WERI-Rb-1 (cell line): ENCODE data around the gene RNF151.

Source experiments
- DNase-seq: peaks from one replicate; pipeline ENCODE4 v3.0.0-alpha.2; 2020
- H3K27ac ChIP-seq: fragments of 250-450 bp; sonication (Bioruptor Pico); 2 replicates; pipeline ENCODE4 v1.5.1; 2020; ENCODE audit warnings: mild to moderate bottlenecking, moderate library complexity
- H3K27me3 ChIP-seq: fragments of 250-450 bp; sonication (Bioruptor Pico); 2 replicates; pipeline ENCODE4 v1.5.1; 2021; ENCODE audit warnings: mild to moderate bottlenecking, low read depth, moderate library complexity; ENCODE audit not compliant: insufficient read depth, severe bottlenecking
- H3K36me3 ChIP-seq: fragments of 250-450 bp; sonication (Bioruptor Pico); 2 replicates; pipeline ENCODE4 v1.5.1; 2020; ENCODE audit warnings: mild to moderate bottlenecking, moderate library complexity
- H3K4me3 ChIP-seq: 2 replicates; pipeline ENCODE4 v1.5.1; 2011; ENCODE audit warnings: low read depth, mild to moderate bottlenecking, control low read depth, low read length
- H3K9me3 ChIP-seq: fragments of 250-450 bp; sonication (Bioruptor Pico); 2 replicates; pipeline ENCODE4 v1.5.1; 2021; ENCODE audit warnings: mild to moderate bottlenecking, moderate library complexity; ENCODE audit not compliant: severe bottlenecking
- CTCF ChIP-seq: IDR thresholded peaks from 2 replicates; pipeline ENCODE4 v1.5.1; 2011; ENCODE audit warnings: low read depth, mild to moderate bottlenecking, control low read depth, inconsistent platforms, low read length

Gene RNF151

DNA sequence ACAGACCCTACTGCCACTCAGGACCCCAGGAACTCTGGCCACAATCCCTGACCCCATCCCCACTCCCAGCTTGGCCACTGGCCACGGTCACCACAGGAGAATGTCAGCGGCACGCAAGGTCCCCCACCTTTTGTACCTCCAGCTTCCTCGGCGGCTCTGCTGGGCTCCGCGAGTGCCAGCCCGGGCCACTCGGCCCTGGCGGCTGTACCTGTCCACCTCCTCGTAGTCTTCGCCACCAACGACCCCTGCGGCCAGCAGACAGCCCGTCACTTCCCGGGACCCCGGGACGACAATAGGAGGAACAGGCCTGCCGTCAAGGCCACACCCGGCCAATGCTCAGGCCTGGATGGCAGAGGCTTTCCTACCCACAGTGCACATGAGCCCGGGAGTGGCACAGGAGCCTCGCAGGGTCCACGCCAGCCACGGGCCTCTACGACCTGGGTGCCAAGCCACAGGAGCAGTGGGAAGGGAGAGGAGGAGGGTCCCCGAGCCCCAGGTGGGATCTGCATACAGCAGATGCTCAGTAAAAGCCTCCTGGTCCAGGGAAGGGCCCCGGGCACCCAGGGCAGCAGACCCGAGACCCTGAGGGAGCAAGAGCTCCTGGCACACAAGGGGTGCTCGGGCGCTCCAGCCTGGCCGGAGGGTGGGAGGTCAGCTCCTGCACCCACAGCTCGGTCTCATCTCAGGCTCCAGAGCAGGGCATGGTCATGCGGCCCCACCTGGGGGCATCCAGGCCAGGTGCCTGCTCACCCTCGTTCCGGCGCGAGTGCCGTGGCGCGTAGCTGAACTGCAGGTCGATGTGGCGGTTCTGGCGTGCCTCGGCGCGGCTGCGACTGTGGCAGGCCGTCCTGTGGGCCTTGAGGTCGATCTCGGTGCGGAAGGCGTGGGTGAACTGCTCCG, 35.0 kb downstream of the RNF151 start:
- no peaks in the 10 kb centered on the region for H3K27me3 ChIP-seq
- no peak overlapping the region for H3K27ac ChIP-seq
- H3K36me3 ChIP-seq: peaks cover 80% of the 10 kb centered on the region
- no peak for TF ChIP-seq CTCF
- no peaks in the 10 kb centered on the region for H3K9me3 ChIP-seq
- no peak for DNase-seq
- no peak overlapping the region for H3K4me3 ChIP-seq

DNA sequence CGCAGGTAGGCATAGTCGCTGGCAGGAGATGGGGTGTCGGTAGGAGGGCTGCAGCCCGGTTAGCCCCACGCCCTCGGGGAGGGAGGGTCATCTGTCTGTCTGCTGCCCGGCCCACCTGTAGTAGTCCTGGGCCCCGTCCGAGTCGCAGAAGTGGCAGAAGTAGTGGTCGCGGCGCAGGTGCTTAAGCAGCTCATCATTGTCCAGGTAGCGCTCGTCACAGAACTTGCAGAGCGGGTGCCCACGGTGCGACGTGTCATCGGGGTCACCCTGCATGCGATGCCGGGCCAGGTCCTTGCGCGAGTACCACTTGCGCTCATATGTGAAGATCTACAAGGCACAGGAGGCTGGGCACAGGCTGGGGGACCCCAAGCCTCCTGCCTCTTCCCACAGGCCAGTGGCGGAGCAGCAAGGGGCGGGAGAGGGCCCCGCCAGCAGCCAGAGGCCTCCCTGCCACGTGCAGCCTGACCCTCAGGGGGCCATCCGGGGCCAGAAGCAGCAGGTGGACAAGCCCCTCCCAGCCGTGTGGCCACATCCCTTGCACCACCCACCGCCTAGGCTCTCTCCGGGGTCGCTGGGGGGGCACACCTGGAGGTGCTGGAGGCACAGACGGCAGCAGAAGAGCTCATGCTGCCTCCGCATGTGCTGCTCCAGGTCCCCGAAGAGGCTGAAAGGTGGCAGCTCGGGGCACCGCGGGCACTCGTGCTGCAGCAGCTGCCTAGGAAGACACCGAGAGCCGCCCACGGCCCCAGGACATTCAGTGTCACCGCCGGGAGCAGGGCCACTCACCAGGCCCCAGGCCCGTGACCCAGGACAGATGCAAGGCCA, 36.0 kb downstream of the RNF151 start:
- Histone ChIP-seq H3K36me3 (peaks cover 76% of the 10 kb centered on the region), H3K4me3 (no peak overlapping the region), H3K27ac (peak overlapping the region; percentile 60), H3K27me3 (no peaks in the 10 kb centered on the region), H3K9me3 (no peaks in the 10 kb centered on the region)
- DNase-seq: no peak
- no peak for TF ChIP-seq CTCF

DNA sequence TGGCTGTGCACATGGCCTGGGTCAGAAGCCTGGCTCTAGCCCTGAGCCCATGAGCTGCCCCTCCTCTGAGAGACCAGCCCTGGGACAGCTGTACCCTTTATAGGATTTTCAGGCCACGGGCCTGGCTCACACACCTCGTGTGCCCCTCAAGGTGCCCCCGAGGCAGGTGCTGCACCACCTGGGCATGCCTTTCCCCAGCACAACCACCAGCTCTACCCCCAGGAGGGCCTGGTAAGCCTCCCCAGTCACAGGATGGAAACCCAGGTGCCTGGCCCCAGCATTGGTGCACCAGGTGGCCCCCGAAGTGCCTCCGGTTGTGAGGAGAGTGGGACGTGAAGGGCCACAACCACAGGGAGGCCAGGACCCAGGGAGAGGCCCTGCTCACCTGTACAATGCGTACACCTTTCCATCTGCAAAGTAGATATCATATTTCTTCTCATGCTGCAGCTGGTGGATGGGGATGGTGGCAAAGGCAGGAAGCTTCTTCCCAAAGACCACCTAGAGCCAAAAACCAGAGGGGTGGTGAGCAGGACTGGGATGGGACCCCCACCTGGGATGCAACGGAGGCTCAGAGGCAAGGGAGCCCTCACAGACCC, 36.7 kb downstream of the RNF151 start:
- H3K27ac ChIP-seq: peak overlapping the region; percentile 60
- no peaks in the 10 kb centered on the region for H3K27me3 ChIP-seq
- H3K4me3 ChIP-seq: no peak overlapping the region
- H3K9me3 ChIP-seq: no peaks in the 10 kb centered on the region
- peaks cover 82% of the 10 kb centered on the region for H3K36me3 ChIP-seq
- no peak for DNase-seq
- TF ChIP-seq CTCF: no peak

GRCh38 chr16:2003827-2004641, 37.4 kb downstream of the RNF151 start:
- DNase-seq: peak; percentile 98
- H3K27me3 ChIP-seq: no peaks in the 10 kb centered on the region
- no peaks in the 10 kb centered on the region for H3K9me3 ChIP-seq
- H3K27ac ChIP-seq: peak overlapping the region; percentile 80
- H3K4me3 ChIP-seq: 0 out of 2 replicates have a peak overlapping the region, but pooled peaks have one; percentile 6
- peaks cover 83% of the 10 kb centered on the region for H3K36me3 ChIP-seq
- peak; percentile 97 for TF ChIP-seq CTCF

DNA sequence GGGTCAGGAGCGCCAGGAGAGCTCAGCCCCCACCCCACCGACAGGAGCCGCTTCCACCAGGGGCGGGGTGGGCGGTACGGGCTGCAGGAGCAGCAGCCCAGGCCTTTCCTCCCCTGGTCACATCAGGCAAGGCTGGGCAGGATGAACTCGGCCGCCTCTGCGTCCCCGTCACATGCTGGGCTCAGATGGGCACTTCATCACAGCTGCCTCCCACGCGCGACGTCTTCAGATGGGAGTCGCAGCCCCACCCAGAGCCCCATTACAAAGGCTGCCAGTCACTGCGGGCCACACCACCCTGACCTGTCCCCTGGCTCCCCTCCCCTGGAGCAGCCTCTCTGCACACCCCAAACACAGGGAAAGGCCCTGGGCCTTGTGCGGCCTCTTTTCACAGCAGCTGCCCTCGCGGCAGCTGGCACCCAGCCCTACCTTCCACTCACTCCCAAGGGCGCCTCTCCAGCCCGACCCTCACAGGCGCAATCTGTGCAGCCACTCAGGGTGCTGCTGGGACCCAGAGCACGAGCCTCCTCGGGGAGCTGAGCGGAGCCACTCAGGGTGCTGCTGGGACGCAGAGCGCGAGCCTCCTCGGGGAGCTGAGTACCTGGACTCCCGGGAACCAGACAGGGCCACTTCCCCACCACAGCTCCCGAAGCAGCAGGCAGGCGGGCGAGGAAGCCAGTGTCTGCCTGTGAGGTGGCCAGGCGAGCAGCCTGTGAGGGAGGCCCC, 38.3 kb downstream of the RNF151 start:
- no peak for TF ChIP-seq CTCF
- Histone ChIP-seq H3K9me3 (no peaks in the 10 kb centered on the region), H3K36me3 (peaks cover 74% of the 10 kb centered on the region), H3K27me3 (no peaks in the 10 kb centered on the region), H3K4me3 (no peak overlapping the region), H3K27ac (peak overlapping the region; percentile 80)
- DNase-seq: no peak
